HEK293T (cell line): ENCODE data around the gene MKRN3.

Experiments
- CTCF ChIA-PET: fragments of 350-600 bp; formaldehyde crosslinking; extraction: SDS; loops from one replicate; lab custom pipeline; 2021; ENCODE audit warnings: antibody characterized with exemption, inconsistent platforms; lab: Yijun Ruan, JAX
- POLR2A ChIA-PET: fragments of 350-600 bp; formaldehyde crosslinking; extraction: SDS; loops from one replicate; lab custom pipeline; 2020; ENCODE audit warnings: antibody characterized with exemption, inconsistent platforms; lab: Yijun Ruan, JAX
- DNase-seq: peaks from one replicate; pipeline ENCODE4 v3.0.0; 2012; ENCODE audit warnings: mixed read lengths; ENCODE audit errors: extremely low spot score
- ARNT ChIP-seq: fragments of 450-650 bp; IDR thresholded peaks from 2 replicates; pipeline ENCODE4 v1.6.1; 2017; ENCODE audit warnings: mild to moderate bottlenecking
- BHLHE40 ChIP-seq: fragments of 450-650 bp; IDR thresholded peaks from 2 replicates; pipeline ENCODE4 v1.6.1; 2016; ENCODE audit warnings: mild to moderate bottlenecking, moderate library complexity, borderline replicate concordance
- CTBP1 ChIP-seq: fragments of 450-650 bp; IDR thresholded peaks from 2 replicates; pipeline ENCODE4 v1.6.1; 2016; ENCODE audit warnings: borderline replicate concordance
- ELF4 ChIP-seq: fragments of 450-650 bp; IDR thresholded peaks from 2 replicates; pipeline ENCODE4 v1.6.1; 2017; ENCODE audit warnings: antibody characterized with exemption
- FOXA1 ChIP-seq: fragments of 450-650 bp; IDR thresholded peaks from 2 replicates; pipeline ENCODE4 v1.6.1; 2016; ENCODE audit warnings: mild to moderate bottlenecking
- FOXK2 ChIP-seq: fragments of 450-650 bp; IDR thresholded peaks from 2 replicates; pipeline ENCODE4 v1.6.1; 2016; ENCODE audit warnings: mild to moderate bottlenecking
- FOXM1 ChIP-seq: fragments of 450-650 bp; IDR thresholded peaks from 2 replicates; pipeline ENCODE4 v1.6.1; 2017; ENCODE audit warnings: mild to moderate bottlenecking, borderline replicate concordance
- HDGF ChIP-seq: fragments of 450-650 bp; IDR thresholded peaks from 2 replicates; pipeline ENCODE4 v1.6.1; 2017; ENCODE audit warnings: antibody characterized with exemption, borderline replicate concordance
- L3MBTL2 ChIP-seq: fragments of 450-650 bp; conservative IDR thresholded peaks from 2 replicates; pipeline ENCODE4 v1.6.1; 2016; ENCODE audit warnings: mild to moderate bottlenecking
- LEF1 ChIP-seq: fragments of 450-650 bp; IDR thresholded peaks from 2 replicates; pipeline ENCODE4 v1.6.1; 2017; ENCODE audit warnings: mild to moderate bottlenecking, borderline replicate concordance
- NFRKB ChIP-seq: fragments of 450-650 bp; IDR thresholded peaks from 2 replicates; pipeline ENCODE4 v1.6.1; 2016; ENCODE audit warnings: mild to moderate bottlenecking, moderate library complexity
- PKNOX1 ChIP-seq: fragments of 450-650 bp; IDR thresholded peaks from 2 replicates; pipeline ENCODE4 v1.6.1; 2016
- SP1 ChIP-seq: fragments of 450-650 bp; IDR thresholded peaks from 2 replicates; pipeline ENCODE4 v1.6.1; 2017
- SUZ12 ChIP-seq: fragments of 450-650 bp; IDR thresholded peaks from 2 replicates; pipeline ENCODE4 v1.6.1; 2016; ENCODE audit warnings: mild to moderate bottlenecking
- TARDBP ChIP-seq: fragments of 450-650 bp; IDR thresholded peaks from 2 replicates; pipeline ENCODE4 v1.6.1; 2016
- ZNF384 ChIP-seq: fragments of 450-650 bp; IDR thresholded peaks from 2 replicates; pipeline ENCODE4 v1.6.1; 2016

Gene MKRN3

GRCh38 chr15:23565395-23566070 is at the start of gene MKRN3:
Gene MKRN3, plus strand, starts transcription at chr15:23565674. Its CDS starts 109 bp downstream, at chr15:23565783.
- ChIA-PET CTCF (no interaction called here), POLR2A (no interaction called here)
- TF ChIP-seq BHLHE40, result no peak
- no peak for TF ChIP-seq ZNF384
- no peak for TF ChIP-seq ELF4
- TF ChIP-seq NFRKB, result no peak
- no peak for TF ChIP-seq LEF1
- no peak for TF ChIP-seq SP1
- no peak for TF ChIP-seq FOXA1
- no peak for TF ChIP-seq ARNT
- TF ChIP-seq FOXM1, result no peak
- no peak for TF ChIP-seq FOXK2
- no peak for TF ChIP-seq TARDBP
- no peak for TF ChIP-seq HDGF
- TF ChIP-seq L3MBTL2, result no peak
- no peak for TF ChIP-seq CTBP1
- TF ChIP-seq SUZ12, result no peak
- no peak for DNase-seq

GRCh38 chr15:23516866-23517265 is 48.6 kb upstream of the MKRN3 start:
- POLR2A ChIA-PET, result no interaction called here
- CTCF ChIA-PET, result no interaction called here

GRCh38 chr15:23518104-23518503 is 47.4 kb upstream of the MKRN3 start:
- no peak for DNase-seq
- TF ChIP-seq BHLHE40 (no peak), FOXK2 (no peak), SP1 (no peak), TARDBP (no peak), ARNT (no peak), ZNF384 (no peak), L3MBTL2 (no peak), FOXA1 (no peak)
- POLR2A ChIA-PET, result no interaction called here
- CTCF ChIA-PET, result interaction anchor here (0.8 kb wide), 1 partner anchor 21 kb away, joined by 3 read pairs; no protein-coding TSS in a partner anchor

More at GRCh38 chr15:23516866-23517265, 48.6 kb upstream of the MKRN3 start:
- TF ChIP-seq L3MBTL2 (no peak), FOXK2 (no peak), LEF1 (no peak), HDGF (no peak), TARDBP (no peak), SP1 (no peak), ELF4 (no peak), SUZ12 (no peak), BHLHE40 (no peak), ZNF384 (no peak), PKNOX1 (no peak), FOXA1 (no peak), NFRKB (no peak), ARNT (no peak), FOXM1 (no peak), CTBP1 (no peak)
- no peak for DNase-seq

GRCh38 chr15:23524816-23525215 is 40.7 kb upstream of the MKRN3 start:
- ChIA-PET CTCF (no interaction called here), POLR2A (no interaction called here)
- DNase-seq, result no peak
- TF ChIP-seq TARDBP (no peak), CTBP1 (no peak)

GRCh38 chr15:23529891-23530290 is 35.6 kb upstream of the MKRN3 start:
- POLR2A ChIA-PET, result no interaction called here
- CTCF ChIA-PET, result no interaction called here
- no peak for TF ChIP-seq ELF4
- no peak for TF ChIP-seq ZNF384
- no peak for TF ChIP-seq LEF1
- TF ChIP-seq BHLHE40, result no peak
- no peak for TF ChIP-seq NFRKB
- TF ChIP-seq HDGF, result no peak
- no peak for TF ChIP-seq FOXK2
- no peak for TF ChIP-seq TARDBP
- no peak for TF ChIP-seq FOXA1
- no peak for TF ChIP-seq SUZ12
- no peak for TF ChIP-seq SP1
- no peak for DNase-seq

- TF ChIP-seq ARNT, result no peak
- CTCF ChIA-PET, result no interaction called here
- no peak for DNase-seq
Observed at GRCh38 chr15:23532024-23532423, 33.5 kb upstream of the MKRN3 start.

GRCh38 chr15:23536659-23537058 is 28.8 kb upstream of the MKRN3 start:
- POLR2A ChIA-PET, result no interaction called here
- TF ChIP-seq HDGF (no peak), BHLHE40 (no peak), PKNOX1 (no peak)
- CTCF ChIA-PET, result no interaction called here
- DNase-seq, result no peak

More at GRCh38 chr15:23532024-23532423, 33.5 kb upstream of the MKRN3 start:
- POLR2A ChIA-PET, result no interaction called here

GRCh38 chr15:23538648-23539047 is 26.8 kb upstream of the MKRN3 start:
- DNase-seq, result no peak
- ChIA-PET POLR2A (no interaction called here), CTCF (no interaction called here)
- TF ChIP-seq FOXM1 (no peak), BHLHE40 (no peak), HDGF (no peak)
